ENCODE results near the gene JARID2. TPM values are rescaled to one million over a fixed set of nuclear protein-coding genes. Genes with fewer than 3 reads are reported as not detected.

The JARID2 gene
- polyA plus RNA-seq, 1 donor, result 13.3 TPM

- WGBS (ENCODE audit: insufficient coverage, low lambda C conversion rate), result 100% methylated on average over 2 of the region's 2 CpGs
- Histone ChIP-seq H3K4me1 (ENCODE audit: control insufficient read depth, insufficient read depth, low read length) (peaks cover 5% of the 10 kb centered on the region), H3K9me3 (ENCODE audit: control insufficient read depth, low read depth, low read length) (no peaks in the 10 kb centered on the region), H3K27ac (ENCODE audit: low read length) (no peak overlapping the region), H3K4me3 (ENCODE audit: low read length) (no peak overlapping the region), H3K27me3 (ENCODE audit: control insufficient read depth, insufficient read depth, low read length) (no peaks in the 10 kb centered on the region), H3K36me3 (ENCODE audit: control insufficient read depth, insufficient read depth, low read length) (no peaks in the 10 kb centered on the region)
- no peak for DNase-seq
Measured at GRCh38 chr6:15553031-15553430, 307.2 kb downstream of the JARID2 start.

GRCh38 chr6:15553736-15554294 lies 307.9 kb downstream of the JARID2 start:
- no peaks in the 10 kb centered on the region for H3K9me3 ChIP-seq (ENCODE audit: control insufficient read depth, low read depth, low read length)
- H3K27me3 ChIP-seq (ENCODE audit: control insufficient read depth, insufficient read depth, low read length), result no peaks in the 10 kb centered on the region
- no CpG with 5 or more reads among the region's 4 CpGs for WGBS (ENCODE audit: insufficient coverage, low lambda C conversion rate)
- peaks cover 5% of the 10 kb centered on the region for H3K4me1 ChIP-seq (ENCODE audit: control insufficient read depth, insufficient read depth, low read length)
- H3K27ac ChIP-seq (ENCODE audit: low read length), result no peak overlapping the region
- no peaks in the 10 kb centered on the region for H3K36me3 ChIP-seq (ENCODE audit: control insufficient read depth, insufficient read depth, low read length)
- H3K4me3 ChIP-seq (ENCODE audit: low read length), result no peak overlapping the region
- DNase-seq, result no peak

- H3K27me3 ChIP-seq (ENCODE audit: control insufficient read depth, insufficient read depth, low read length), result no peaks in the 10 kb centered on the region
- no peak for DNase-seq
- no peak overlapping the region for H3K4me3 ChIP-seq (ENCODE audit: low read length)
- no peaks in the 10 kb centered on the region for H3K9me3 ChIP-seq (ENCODE audit: control insufficient read depth, low read depth, low read length)
- no peak overlapping the region for H3K27ac ChIP-seq (ENCODE audit: low read length)
- no peaks in the 10 kb centered on the region for H3K36me3 ChIP-seq (ENCODE audit: control insufficient read depth, insufficient read depth, low read length)
- no CpG with 5 or more reads among the region's 6 CpGs for WGBS (ENCODE audit: insufficient coverage, low lambda C conversion rate)
- peaks cover 5% of the 10 kb centered on the region for H3K4me1 ChIP-seq (ENCODE audit: control insufficient read depth, insufficient read depth, low read length)
Measured at GRCh38 chr6:15554728-15555100, 308.8 kb downstream of the JARID2 start.

- no peaks in the 10 kb centered on the region for H3K9me3 ChIP-seq (ENCODE audit: control insufficient read depth, low read depth, low read length)
- H3K4me1 ChIP-seq (ENCODE audit: control insufficient read depth, insufficient read depth, low read length), result peaks cover 5% of the 10 kb centered on the region
- H3K27me3 ChIP-seq (ENCODE audit: control insufficient read depth, insufficient read depth, low read length), result no peaks in the 10 kb centered on the region
- H3K36me3 ChIP-seq (ENCODE audit: control insufficient read depth, insufficient read depth, low read length), result no peaks in the 10 kb centered on the region
- H3K4me3 ChIP-seq (ENCODE audit: low read length), result no peak overlapping the region
- no peak for DNase-seq
- no peak overlapping the region for H3K27ac ChIP-seq (ENCODE audit: low read length)
- WGBS (ENCODE audit: insufficient coverage, low lambda C conversion rate), result 100% methylated on average over 1 of the region's 5 CpGs
Measured at GRCh38 chr6:15555101-15556038, 309.5 kb downstream of the JARID2 start.

GRCh38 chr6:15556711-15557110 lies 310.8 kb downstream of the JARID2 start:
- H3K9me3 ChIP-seq (ENCODE audit: control insufficient read depth, low read depth, low read length), result no peaks in the 10 kb centered on the region
- DNase-seq, result no peak
- no peak overlapping the region for H3K27ac ChIP-seq (ENCODE audit: low read length)
- H3K4me1 ChIP-seq (ENCODE audit: control insufficient read depth, insufficient read depth, low read length), result no peaks in the 10 kb centered on the region
- no peaks in the 10 kb centered on the region for H3K36me3 ChIP-seq (ENCODE audit: control insufficient read depth, insufficient read depth, low read length)
- WGBS (ENCODE audit: insufficient coverage, low lambda C conversion rate), result 100% methylated on average over 1 of the region's 1 CpG
- H3K4me3 ChIP-seq (ENCODE audit: low read length), result no peak overlapping the region
- H3K27me3 ChIP-seq (ENCODE audit: control insufficient read depth, insufficient read depth, low read length), result no peaks in the 10 kb centered on the region

- H3K27ac ChIP-seq (ENCODE audit: low read length), result no peak overlapping the region
- H3K27me3 ChIP-seq (ENCODE audit: control insufficient read depth, insufficient read depth, low read length), result no peaks in the 10 kb centered on the region
- DNase-seq, result no peak
- no peaks in the 10 kb centered on the region for H3K36me3 ChIP-seq (ENCODE audit: control insufficient read depth, insufficient read depth, low read length)
- H3K4me1 ChIP-seq (ENCODE audit: control insufficient read depth, insufficient read depth, low read length), result no peaks in the 10 kb centered on the region
- no peaks in the 10 kb centered on the region for H3K9me3 ChIP-seq (ENCODE audit: control insufficient read depth, low read depth, low read length)
- no peak overlapping the region for H3K4me3 ChIP-seq (ENCODE audit: low read length)
Measured at GRCh38 chr6:15557174-15557573, 311.3 kb downstream of the JARID2 start.

GRCh38 chr6:15560713-15561112 lies 314.8 kb downstream of the JARID2 start:
- H3K27me3 ChIP-seq (ENCODE audit: control insufficient read depth, insufficient read depth, low read length), result no peaks in the 10 kb centered on the region
- 100% methylated on average over 1 of the region's 1 CpG for WGBS (ENCODE audit: insufficient coverage, low lambda C conversion rate)
- DNase-seq, result no peak
- no peak overlapping the region for H3K27ac ChIP-seq (ENCODE audit: low read length)
- no peaks in the 10 kb centered on the region for H3K4me1 ChIP-seq (ENCODE audit: control insufficient read depth, insufficient read depth, low read length)
- H3K9me3 ChIP-seq (ENCODE audit: control insufficient read depth, low read depth, low read length), result no peaks in the 10 kb centered on the region
- no peak overlapping the region for H3K4me3 ChIP-seq (ENCODE audit: low read length)
- H3K36me3 ChIP-seq (ENCODE audit: control insufficient read depth, insufficient read depth, low read length), result no peaks in the 10 kb centered on the region

- Histone ChIP-seq H3K4me1 (ENCODE audit: control insufficient read depth, insufficient read depth, low read length) (no peaks in the 10 kb centered on the region), H3K27ac (ENCODE audit: low read length) (no peak overlapping the region), H3K4me3 (ENCODE audit: low read length) (no peak overlapping the region), H3K9me3 (ENCODE audit: control insufficient read depth, low read depth, low read length) (no peaks in the 10 kb centered on the region), H3K36me3 (ENCODE audit: control insufficient read depth, insufficient read depth, low read length) (no peaks in the 10 kb centered on the region), H3K27me3 (ENCODE audit: control insufficient read depth, insufficient read depth, low read length) (no peaks in the 10 kb centered on the region)
- WGBS (ENCODE audit: insufficient coverage, low lambda C conversion rate), result no CpG with 5 or more reads among the region's 3 CpGs
- no peak for DNase-seq
Measured at GRCh38 chr6:15561447-15562199, 315.8 kb downstream of the JARID2 start.

GRCh38 chr6:15562977-15563376 lies 317.1 kb downstream of the JARID2 start:
- WGBS (ENCODE audit: insufficient coverage, low lambda C conversion rate), result no CpG with 5 or more reads among the region's 1 CpG
- DNase-seq, result no peak
- Histone ChIP-seq H3K4me1 (ENCODE audit: control insufficient read depth, insufficient read depth, low read length) (no peaks in the 10 kb centered on the region), H3K9me3 (ENCODE audit: control insufficient read depth, low read depth, low read length) (no peaks in the 10 kb centered on the region), H3K4me3 (ENCODE audit: low read length) (no peak overlapping the region), H3K36me3 (ENCODE audit: control insufficient read depth, insufficient read depth, low read length) (no peaks in the 10 kb centered on the region), H3K27me3 (ENCODE audit: control insufficient read depth, insufficient read depth, low read length) (no peaks in the 10 kb centered on the region), H3K27ac (ENCODE audit: low read length) (no peak overlapping the region)

- H3K27ac ChIP-seq (ENCODE audit: low read length), result no peak overlapping the region
- H3K27me3 ChIP-seq (ENCODE audit: control insufficient read depth, insufficient read depth, low read length), result no peaks in the 10 kb centered on the region
- no peaks in the 10 kb centered on the region for H3K9me3 ChIP-seq (ENCODE audit: control insufficient read depth, low read depth, low read length)
- no peak for DNase-seq
- H3K4me3 ChIP-seq (ENCODE audit: low read length), result no peak overlapping the region
- no peaks in the 10 kb centered on the region for H3K4me1 ChIP-seq (ENCODE audit: control insufficient read depth, insufficient read depth, low read length)
- no peaks in the 10 kb centered on the region for H3K36me3 ChIP-seq (ENCODE audit: control insufficient read depth, insufficient read depth, low read length)
- WGBS (ENCODE audit: insufficient coverage, low lambda C conversion rate), result 75% methylated on average over 2 of the region's 17 CpGs
Measured at GRCh38 chr6:15569035-15569995, 323.4 kb downstream of the JARID2 start.
